Heart left ventricle (tissue), 13 donors: ENCODE data around the gene WDR88.

Experiments used
- CTCF ChIP-seq, 12 donors: fragments of 200-600 bp; sonication (generic) in 4 of 12; IDR thresholded peaks; one replicate each; pipeline versions ENCODE4 v1.5.0 to v1.8.0; 2018 to 2022; ENCODE audit warnings: antibody characterized with exemption in 12 of 12, mild to moderate bottlenecking in 5 of 12
- POLR2A ChIP-seq, 2 donors: fragments of 450-650 bp; IDR thresholded peaks; one replicate each; pipeline ENCODE4 v1.6.1; 2017; ENCODE audit warnings: antibody characterized with exemption in 2 of 2, mild to moderate bottlenecking in 2 of 2, moderate library complexity in 2 of 2
- donor health status: ischemic (EF 13 %, LVEDD 7.1; RV severe dilation, severe dysfunction).
- donor health status: DM: no; HTN: yes; CAD: no.
- donor health status: DM: no; HTN: no; CAD: no.
- donor health status: ischemic (EF 25% LVEDD 6.9; RV normal size, moderate dysfunction).
- donor health status: ischemic (EF 25% LVEDD 5.7; RV mildly dilated, moderate dysfunction).
- donor health status: ischemic (EF 35%, LVEDD 5.7; RV mildly dilated, moderate dysfunction).
- donor health status: nonischemic (EF 11% LVEDD 7.7; RV severe dilation, severe dysfunction).
- donor health status: DM: yes; HTN: yes; CAD: no.
- donor health status: PGD.
- donor health status: ischemic (EF 29% LVEDD 5.4; RV normal size, mild dysfunction).
- donor health status: nonischemic (EF 23%, LVEDD 6.1; RV moderate dilation, normal function).

GRCh38 chr19:33171222-33171795 lies 39.4 kb downstream of the WDR88 start:
- TF ChIP-seq POLR2A (IDR thresholded peaks at IDR 0.05) (no peak), CTCF (IDR thresholded peaks at IDR 0.05) (no peak)
